ENCODE results near the gene FKBP6.
"Not testable (repeated sequence)": the region's sequence is repeated elsewhere in the genome, so short reads cannot be mapped to it uniquely, and the experiment has no call there.

GRCh38 chr7:73318656-73319204 is 9.2 kb upstream of the FKBP6 start:
- not testable (repeated sequence) for TF ChIP-seq EZH2 (IDR thresholded peaks at IDR 0.05; ENCODE audit: borderline replicate concordance, low read length)
- TF ChIP-seq, protein P1, sequence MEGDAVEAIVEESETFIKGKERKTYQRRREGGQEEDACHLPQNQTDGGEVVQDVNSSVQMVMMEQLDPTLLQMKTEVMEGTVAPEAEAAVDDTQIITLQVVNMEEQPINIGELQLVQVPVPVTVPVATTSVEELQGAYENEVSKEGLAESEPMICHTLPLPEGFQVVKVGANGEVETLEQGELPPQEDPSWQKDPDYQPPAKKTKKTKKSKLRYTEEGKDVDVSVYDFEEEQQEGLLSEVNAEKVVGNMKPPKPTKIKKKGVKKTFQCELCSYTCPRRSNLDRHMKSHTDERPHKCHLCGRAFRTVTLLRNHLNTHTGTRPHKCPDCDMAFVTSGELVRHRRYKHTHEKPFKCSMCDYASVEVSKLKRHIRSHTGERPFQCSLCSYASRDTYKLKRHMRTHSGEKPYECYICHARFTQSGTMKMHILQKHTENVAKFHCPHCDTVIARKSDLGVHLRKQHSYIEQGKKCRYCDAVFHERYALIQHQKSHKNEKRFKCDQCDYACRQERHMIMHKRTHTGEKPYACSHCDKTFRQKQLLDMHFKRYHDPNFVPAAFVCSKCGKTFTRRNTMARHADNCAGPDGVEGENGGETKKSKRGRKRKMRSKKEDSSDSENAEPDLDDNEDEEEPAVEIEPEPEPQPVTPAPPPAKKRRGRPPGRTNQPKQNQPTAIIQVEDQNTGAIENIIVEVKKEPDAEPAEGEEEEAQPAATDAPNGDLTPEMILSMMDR (conservative IDR thresholded peaks at IDR 0.05 in 1 of 2, IDR thresholded peaks at IDR 0.05 in 1 of 2; ENCODE audit: extremely low read depth in 1 of 2, insufficient read depth in 1 of 2, low read depth in 1 of 2, low read length in 2 of 2), result not testable (repeated sequence)

Measured in mammary epithelial cell (primary cell).